Rectal smooth muscle tissue (tissue), 1 donor: Measurements from ENCODE around the gene TMEM222.

Source experiments
- H3K27ac ChIP-seq: one replicate; pipeline ENCODE4 v1.7.0; 2013; ENCODE audit warnings: low read depth, low read length, inconsistent platforms
- H3K27me3 ChIP-seq: one replicate; pipeline ENCODE4 v1.7.0; 2013; ENCODE audit warnings: low read length; ENCODE audit not compliant: control insufficient read depth, insufficient read depth
- H3K36me3 ChIP-seq: one replicate; pipeline ENCODE4 v1.7.0; 2013; ENCODE audit warnings: low read length; ENCODE audit not compliant: control insufficient read depth, insufficient read depth
- H3K4me1 ChIP-seq: one replicate; pipeline ENCODE4 v1.7.0; 2013; ENCODE audit warnings: low read length; ENCODE audit not compliant: control insufficient read depth, insufficient read depth
- H3K4me3 ChIP-seq: one replicate; pipeline ENCODE4 v1.7.0; 2013; ENCODE audit warnings: low read length
- H3K9ac ChIP-seq: one replicate; pipeline ENCODE4 v1.7.0; 2013; ENCODE audit warnings: low read length

The TMEM222 gene

GRCh38 chr1:27298632-27299384 lies 23.2 kb upstream of the TMEM222 start:
- H3K27ac ChIP-seq, result peak overlapping the region; percentile 86
- H3K9ac ChIP-seq, result no peak overlapping the region
- H3K36me3 ChIP-seq, result peaks cover 21% of the 10 kb centered on the region
- peaks cover 33% of the 10 kb centered on the region for H3K4me1 ChIP-seq
- no peaks in the 10 kb centered on the region for H3K27me3 ChIP-seq
- H3K4me3 ChIP-seq, result no peak overlapping the region

GRCh38 chr1:27299385-27300271 lies 22.3 kb upstream of the TMEM222 start:
- Histone ChIP-seq H3K27ac (peak overlapping the region; percentile 86), H3K4me1 (peaks cover 33% of the 10 kb centered on the region), H3K4me3 (no peak overlapping the region), H3K27me3 (no peaks in the 10 kb centered on the region), H3K36me3 (peaks cover 15% of the 10 kb centered on the region), H3K9ac (no peak overlapping the region)

GRCh38 chr1:27300341-27301051 lies 21.5 kb upstream of the TMEM222 start:
- Histone ChIP-seq H3K9ac (no peak overlapping the region), H3K36me3 (peaks cover 19% of the 10 kb centered on the region), H3K4me1 (peaks cover 33% of the 10 kb centered on the region), H3K27ac (peak overlapping the region; percentile 86), H3K27me3 (no peaks in the 10 kb centered on the region), H3K4me3 (no peak overlapping the region)

GRCh38 chr1:27301052-27301422 lies 20.9 kb upstream of the TMEM222 start:
- H3K36me3 ChIP-seq, result peaks cover 19% of the 10 kb centered on the region
- peak overlapping the region; percentile 41 for H3K27ac ChIP-seq
- H3K9ac ChIP-seq, result no peak overlapping the region

GRCh38 chr1:27301582-27302199 lies 20.3 kb upstream of the TMEM222 start:
- Histone ChIP-seq H3K9ac (no peak overlapping the region), H3K27me3 (no peaks in the 10 kb centered on the region), H3K4me3 (no peak overlapping the region), H3K4me1 (peaks cover 33% of the 10 kb centered on the region), H3K27ac (no peak overlapping the region), H3K36me3 (peaks cover 19% of the 10 kb centered on the region)

More at GRCh38 chr1:27301052-27301422, 20.9 kb upstream of the TMEM222 start:
- no peaks in the 10 kb centered on the region for H3K27me3 ChIP-seq
- peaks cover 33% of the 10 kb centered on the region for H3K4me1 ChIP-seq
- no peak overlapping the region for H3K4me3 ChIP-seq

- Histone ChIP-seq H3K9ac (no peak overlapping the region), H3K27ac (no peak overlapping the region), H3K4me1 (peaks cover 30% of the 10 kb centered on the region), H3K27me3 (no peaks in the 10 kb centered on the region), H3K36me3 (peaks cover 16% of the 10 kb centered on the region), H3K4me3 (no peak overlapping the region)
These were observed 19.4 kb upstream of the TMEM222 start for GRCh38 chr1:27302612-27303011.

- peaks cover 26% of the 10 kb centered on the region for H3K4me1 ChIP-seq
- no peak overlapping the region for H3K4me3 ChIP-seq
- no peak overlapping the region for H3K9ac ChIP-seq
- H3K27ac ChIP-seq, result no peak overlapping the region
- H3K27me3 ChIP-seq, result no peaks in the 10 kb centered on the region
- H3K36me3 ChIP-seq, result peaks cover 12% of the 10 kb centered on the region
These were observed 18.5 kb upstream of the TMEM222 start for GRCh38 chr1:27303509-27303908.

- Histone ChIP-seq H3K27ac (no peak overlapping the region), H3K4me3 (no peak overlapping the region), H3K27me3 (no peaks in the 10 kb centered on the region), H3K36me3 (peaks cover 12% of the 10 kb centered on the region), H3K4me1 (peaks cover under 1% of the 10 kb centered on the region), H3K9ac (no peak overlapping the region)
These were observed 15.9 kb upstream of the TMEM222 start for GRCh38 chr1:27306071-27306470.

- Histone ChIP-seq H3K27ac (no peak overlapping the region), H3K9ac (no peak overlapping the region), H3K36me3 (peaks cover 4% of the 10 kb centered on the region), H3K27me3 (no peaks in the 10 kb centered on the region), H3K4me1 (no peaks in the 10 kb centered on the region), H3K4me3 (no peak overlapping the region)
These were observed 14.8 kb upstream of the TMEM222 start for GRCh38 chr1:27306892-27307761.

- no peak overlapping the region for H3K9ac ChIP-seq
- H3K4me1 ChIP-seq, result no peaks in the 10 kb centered on the region
- peaks cover 4% of the 10 kb centered on the region for H3K36me3 ChIP-seq
- H3K27ac ChIP-seq, result no peak overlapping the region
- H3K27me3 ChIP-seq, result no peaks in the 10 kb centered on the region
- H3K4me3 ChIP-seq, result no peak overlapping the region
These were observed 13.9 kb upstream of the TMEM222 start for GRCh38 chr1:27307874-27308598.

- Histone ChIP-seq H3K4me3 (no peak overlapping the region), H3K27me3 (no peaks in the 10 kb centered on the region), H3K4me1 (no peaks in the 10 kb centered on the region), H3K36me3 (no peaks in the 10 kb centered on the region), H3K9ac (no peak overlapping the region), H3K27ac (no peak overlapping the region)
These were observed 7.8 kb upstream of the TMEM222 start for GRCh38 chr1:27314169-27314568.
